ENCODE measurements around the gene ANKRD50.

- TF ChIP-seq POLR2A (IDR thresholded peaks at IDR 0.05; ENCODE audit: low read length) = no peak
- no peak for TF ChIP-seq GATA1 (IDR thresholded peaks at IDR 0.05; ENCODE audit: low read depth, low read length)
These were observed 24.0 kb upstream of the ANKRD50 start for GRCh38 chr4:124736526-124736925.

Data from erythroblast (primary cell).